H9 (cell line): ENCODE data around the gene XPNPEP2. TPM values are rescaled to one million over a fixed set of nuclear protein-coding genes. Genes with fewer than 3 reads are reported as not detected.

ENCODE experiments used
- DNase-seq: peaks from one replicate; pipeline ENCODE4 v3.0.0-alpha.2; 2017
- H2AFZ ChIP-seq: one replicate; pipeline ENCODE4 v1.6.1; 2013; ENCODE audit warnings: mild to moderate bottlenecking, low read length, control low read depth, moderate library complexity
- H2AK5ac ChIP-seq: 2 replicates; pipeline ENCODE4 v1.6.1; 2013; ENCODE audit warnings: low read length, control low read depth, mixed read lengths; ENCODE audit not compliant: insufficient read length
- H2BK120ac ChIP-seq: one replicate; pipeline ENCODE4 v1.6.1; 2013; ENCODE audit warnings: low read depth, mild to moderate bottlenecking, low read length, control low read depth, inconsistent platforms; ENCODE audit not compliant: poor library complexity, severe bottlenecking
- H2BK12ac ChIP-seq: 2 replicates; pipeline ENCODE4 v1.6.1; 2013; ENCODE audit warnings: low read length, control low read depth, mixed read lengths, low read depth; ENCODE audit not compliant: insufficient read length
- H2BK15ac ChIP-seq: 2 replicates; pipeline ENCODE4 v1.6.1; 2013; ENCODE audit warnings: low read depth, low read length, control low read depth
- H2BK20ac ChIP-seq: one replicate; pipeline ENCODE4 v1.6.1; 2013; ENCODE audit warnings: low read depth, mild to moderate bottlenecking, low read length, control low read depth, inconsistent platforms; ENCODE audit not compliant: poor library complexity, severe bottlenecking
- H2BK5ac ChIP-seq: 2 replicates; pipeline ENCODE4 v1.6.1; 2013; ENCODE audit warnings: low read length, control low read depth, mixed read lengths; ENCODE audit not compliant: insufficient read length
- H3K14ac ChIP-seq: 2 replicates; pipeline ENCODE4 v1.6.1; 2013; ENCODE audit warnings: low read length, control low read depth; ENCODE audit not compliant: insufficient read depth
- H3K18ac ChIP-seq: 2 replicates; pipeline ENCODE4 v1.6.1; 2013; ENCODE audit warnings: low read depth, mild to moderate bottlenecking, mixed read lengths, low read length, control low read depth; ENCODE audit not compliant: insufficient read length
- H3K23ac ChIP-seq: 2 replicates; pipeline ENCODE4 v1.6.1; 2013; ENCODE audit warnings: low read length, control low read depth, mixed read lengths, low read depth; ENCODE audit not compliant: insufficient read length
- H3K23me2 ChIP-seq: 2 replicates; pipeline ENCODE4 v1.6.1; 2013; ENCODE audit warnings: low read depth, mild to moderate bottlenecking, mixed read lengths, low read length, control low read depth; ENCODE audit not compliant: insufficient read length, poor library complexity, severe bottlenecking
- H3K27ac ChIP-seq: 2 replicates; pipeline ENCODE4 v1.5.1; 2013; ENCODE audit warnings: low read length, control low read depth, mixed read lengths, low read depth; ENCODE audit not compliant: insufficient read length
- H3K27me3 ChIP-seq: 2 replicates; pipeline ENCODE4 v1.6.1; 2013; ENCODE audit warnings: low read length, control low read depth, inconsistent platforms; ENCODE audit not compliant: insufficient read depth
- H3K4ac ChIP-seq: 2 replicates; pipeline ENCODE4 v1.6.1; 2013; ENCODE audit warnings: low read depth, mild to moderate bottlenecking, control low read depth, inconsistent platforms, low read length, moderate library complexity
- H3K4me1 ChIP-seq: 2 replicates; pipeline ENCODE4 v1.6.1; 2013; ENCODE audit warnings: low read length, control low read depth, inconsistent platforms; ENCODE audit not compliant: insufficient read depth
- H3K4me2 ChIP-seq: 2 replicates; pipeline ENCODE4 v1.6.1; 2013; ENCODE audit warnings: low read length, control low read depth, mixed read lengths; ENCODE audit not compliant: insufficient read length, insufficient read depth
- H3K56ac ChIP-seq: 2 replicates; pipeline ENCODE4 v1.6.1; 2013; ENCODE audit warnings: low read depth, mild to moderate bottlenecking, mixed read lengths, low read length, control low read depth; ENCODE audit not compliant: insufficient read length
- H3K79me1 ChIP-seq: 2 replicates; pipeline ENCODE4 v1.6.1; 2013; ENCODE audit warnings: low read depth, mild to moderate bottlenecking, moderate library complexity, low read length, control low read depth, inconsistent platforms; ENCODE audit not compliant: insufficient read depth, poor library complexity, severe bottlenecking
- H3K79me2 ChIP-seq: 2 replicates; pipeline ENCODE4 v1.6.1; 2013; ENCODE audit warnings: low read length, control low read depth, inconsistent platforms; ENCODE audit not compliant: insufficient read depth
- H3K9ac ChIP-seq: 2 replicates; pipeline ENCODE4 v1.6.1; 2013; ENCODE audit warnings: low read length, control low read depth, mixed read lengths; ENCODE audit not compliant: insufficient read length; ENCODE audit errors: extremely low read depth
- H3K9me3 ChIP-seq: one replicate; pipeline ENCODE4 v1.6.1; 2013; ENCODE audit warnings: low read depth, low read length, inconsistent platforms; ENCODE audit not compliant: control insufficient read depth
- H3T11ph ChIP-seq: one replicate; pipeline ENCODE4 v1.6.1; 2013; ENCODE audit warnings: mild to moderate bottlenecking, low read length, control low read depth, inconsistent platforms
- H4K20me1 ChIP-seq: one replicate; pipeline ENCODE4 v1.6.1; 2013; ENCODE audit not compliant: control insufficient read depth, insufficient read length, insufficient read depth
- H4K5ac ChIP-seq: 2 replicates; pipeline ENCODE4 v1.6.1; 2013; ENCODE audit warnings: low read depth, mild to moderate bottlenecking, mixed read lengths, low read length, control low read depth; ENCODE audit not compliant: insufficient read length
- H4K8ac ChIP-seq: replicated peaks from 2 replicates; pipeline ENCODE4 v1.6.1; 2013; ENCODE audit warnings: low read length, control low read depth, mixed read lengths, low read depth; ENCODE audit not compliant: insufficient read length
- H4K91ac ChIP-seq: 2 replicates; pipeline ENCODE4 v1.6.1; 2013; ENCODE audit warnings: low read depth, mild to moderate bottlenecking, moderate library complexity, mixed read lengths, low read length, control low read depth; ENCODE audit not compliant: insufficient read length
- H3K27ac Mint-ChIP-seq, 3 experiments: 2 replicates in 2 of 3; 3 replicates in 1 of 3; pipeline ENCODE4 v1.8.0; 2020 to 2021; ENCODE audit warnings: mixed read lengths in 3 of 3, mild to moderate bottlenecking in 1 of 3, moderate library complexity in 1 of 3
- H3K27me3 Mint-ChIP-seq: 2 replicates; pipeline ENCODE4 v1.8.0; 2021; ENCODE audit warnings: low read depth, mild to moderate bottlenecking, moderate library complexity, mixed read lengths
- H3K36me3 Mint-ChIP-seq, 3 experiments: 2 replicates in 2 of 3; 3 replicates in 1 of 3; pipeline ENCODE4 v1.8.0; 2020 to 2021; ENCODE audit warnings: low read depth in 3 of 3, mixed read lengths in 3 of 3; ENCODE audit not compliant: insufficient read depth in 1 of 3
- H3K4me1 Mint-ChIP-seq, 2 experiments: 2 replicates each; pipeline ENCODE4 v1.8.0; 2020; ENCODE audit warnings: mixed read lengths in 2 of 2
- H3K4me3 Mint-ChIP-seq, 2 experiments: 2 replicates in 1 of 2; 3 replicates in 1 of 2; pipeline ENCODE4 v1.8.0; 2020 to 2021; ENCODE audit warnings: mild to moderate bottlenecking in 2 of 2, mixed read lengths in 2 of 2, moderate library complexity in 1 of 2
- H3K9me3 Mint-ChIP-seq, 2 experiments: 2 replicates in 1 of 2; 3 replicates in 1 of 2; pipeline ENCODE4 v1.8.0; 2020; ENCODE audit warnings: mild to moderate bottlenecking in 2 of 2, mixed read lengths in 2 of 2, moderate library complexity in 1 of 2
- WGBS: extraction: QIAGEN DNeasy Blood & Tissue Kit; methylation state at CpG from one replicate; pipeline ENCODE4 v1.1.7; 2013; ENCODE audit warnings: missing lambda C conversion rate, low lambda C conversion rate, mixed read lengths; ENCODE audit not compliant: insufficient read length; ENCODE audit errors: extremely low coverage; 5-methylcytosine and 5-hydroxymethylcytosine counted together
- total RNA-seq: library from RNA; stranded (reverse); gene quantifications from 2 replicates; pipeline ENCODE4 v1.2.1, GENCODE V29; 2021
- TF ChIP-seq, protein P1 (sequence below): fragments of 200-600 bp; sonication (generic); conservative IDR thresholded peaks from 3 replicates; pipeline ENCODE4 v1.8.0; 2021; ENCODE audit warnings: antibody characterized with exemption, mild to moderate bottlenecking

Gene XPNPEP2
- total RNA-seq, 1 experiment from 2014 or later = 0.11 TPM

DNA sequence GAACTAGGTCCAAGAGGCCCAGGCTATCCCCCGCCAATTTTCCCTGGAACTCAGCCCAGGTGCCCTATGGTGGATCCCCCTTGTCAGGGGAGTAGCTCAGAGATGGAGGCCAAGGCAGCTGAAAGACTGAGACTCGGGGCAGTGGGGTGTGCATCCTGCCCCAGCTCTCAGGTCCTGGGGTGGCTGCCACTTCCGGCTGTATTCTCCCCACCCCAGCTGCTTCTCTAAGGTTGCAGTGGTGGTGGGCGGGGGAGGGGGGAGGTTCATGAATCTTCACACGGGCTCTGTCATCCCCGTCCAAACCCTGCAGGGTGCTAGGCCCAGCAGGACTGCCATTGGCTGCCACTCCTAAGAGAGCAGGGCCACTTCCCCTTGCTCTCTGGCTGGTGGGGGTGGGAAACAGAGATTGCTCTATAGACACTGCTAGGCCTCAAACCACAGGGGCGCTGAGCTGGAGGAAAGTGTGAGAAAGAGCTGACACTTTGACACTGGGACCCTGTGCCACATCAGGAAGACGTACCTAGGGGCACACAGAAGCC is 42.4 kb downstream of the XPNPEP2 start:
- H3K23ac ChIP-seq = no peak overlapping the region
- no peak overlapping the region for H3T11ph ChIP-seq
- no peak for DNase-seq
- no CpG with 5 or more reads among the region's 8 CpGs for WGBS
- no peak overlapping the region for H3K9ac ChIP-seq
- no peaks in the 10 kb centered on the region; the same call in 1 of the 2 replicates for H3K4me1 ChIP-seq
- no peaks in the 10 kb centered on the region for H4K20me1 ChIP-seq
- no peak overlapping the region for H2BK20ac ChIP-seq
- H3K79me2 ChIP-seq = no peaks in the 10 kb centered on the region
- H3K27ac ChIP-seq = no peak overlapping the region
- H3K27me3 ChIP-seq = no peaks in the 10 kb centered on the region
- Mint-ChIP-seq H3K4me1 (peaks cover 2 to 4% of the 10 kb centered on the region in 2 experiments; a peak in 2 of 4 replicates), H3K4me3 (no peak overlapping the region), H3K27me3 (peaks cover 14% of the 10 kb centered on the region), H3K36me3 (no peaks in the 10 kb centered on the region; a peak in 1 of 7 replicates), H3K9me3 (peaks cover 0 to 45% of the 10 kb centered on the region in 2 experiments; a peak in 2 of 5 replicates), H3K27ac (no peak overlapping the region)
- no peak overlapping the region for H2AFZ ChIP-seq
- no peak overlapping the region for H3K56ac ChIP-seq
- H2BK120ac ChIP-seq = no peak overlapping the region
- H3K9me3 ChIP-seq = no peaks in the 10 kb centered on the region
- H3K14ac ChIP-seq = no peak overlapping the region
- no peak overlapping the region for H4K8ac ChIP-seq
- H3K23me2 ChIP-seq = no peaks in the 10 kb centered on the region
- H3K4me2 ChIP-seq = no peak overlapping the region
- no peak overlapping the region for H3K4ac ChIP-seq
- no peak overlapping the region for H2AK5ac ChIP-seq
- no peak overlapping the region for H3K18ac ChIP-seq
- no peak overlapping the region for H4K5ac ChIP-seq
- no peak overlapping the region for H2BK5ac ChIP-seq
- H2BK15ac ChIP-seq = no peak overlapping the region
- TF ChIP-seq, protein P1, sequence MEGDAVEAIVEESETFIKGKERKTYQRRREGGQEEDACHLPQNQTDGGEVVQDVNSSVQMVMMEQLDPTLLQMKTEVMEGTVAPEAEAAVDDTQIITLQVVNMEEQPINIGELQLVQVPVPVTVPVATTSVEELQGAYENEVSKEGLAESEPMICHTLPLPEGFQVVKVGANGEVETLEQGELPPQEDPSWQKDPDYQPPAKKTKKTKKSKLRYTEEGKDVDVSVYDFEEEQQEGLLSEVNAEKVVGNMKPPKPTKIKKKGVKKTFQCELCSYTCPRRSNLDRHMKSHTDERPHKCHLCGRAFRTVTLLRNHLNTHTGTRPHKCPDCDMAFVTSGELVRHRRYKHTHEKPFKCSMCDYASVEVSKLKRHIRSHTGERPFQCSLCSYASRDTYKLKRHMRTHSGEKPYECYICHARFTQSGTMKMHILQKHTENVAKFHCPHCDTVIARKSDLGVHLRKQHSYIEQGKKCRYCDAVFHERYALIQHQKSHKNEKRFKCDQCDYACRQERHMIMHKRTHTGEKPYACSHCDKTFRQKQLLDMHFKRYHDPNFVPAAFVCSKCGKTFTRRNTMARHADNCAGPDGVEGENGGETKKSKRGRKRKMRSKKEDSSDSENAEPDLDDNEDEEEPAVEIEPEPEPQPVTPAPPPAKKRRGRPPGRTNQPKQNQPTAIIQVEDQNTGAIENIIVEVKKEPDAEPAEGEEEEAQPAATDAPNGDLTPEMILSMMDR = no peak
- no peaks in the 10 kb centered on the region for H3K79me1 ChIP-seq
- no peak overlapping the region for H4K91ac ChIP-seq
- no peak overlapping the region for H2BK12ac ChIP-seq
